NOMO-1 (cell line): ENCODE measurements around the gene MRPL38.
"Not testable (repeated sequence)": the region's sequence is repeated elsewhere in the genome, so short reads cannot be mapped to it uniquely, and the experiment has no call there.

ENCODE experiments used
- DNase-seq, 2 experiments: peaks; one replicate each; lab custom pipeline; 2025; ENCODE audit not compliant: unreplicated experiment in 2 of 2; lab: John Stamatoyannopoulos, UW

The MRPL38 gene

GRCh38 chr17:75876938-75877751, 27.5 kb downstream of the MRPL38 start:
- no peak for DNase-seq

- no peak for DNase-seq
These were observed 28.3 kb downstream of the MRPL38 start for GRCh38 chr17:75876190-75876937.

- DNase-seq: no peak
These were observed 28.8 kb downstream of the MRPL38 start for GRCh38 chr17:75875940-75876189.

GRCh38 chr17:75875182-75875939, 29.3 kb downstream of the MRPL38 start:
- DNase-seq: no peak

- no peak for DNase-seq
These were observed 30.1 kb downstream of the MRPL38 start for GRCh38 chr17:75874323-75875181.

- no peak for DNase-seq
These were observed 30.9 kb downstream of the MRPL38 start for GRCh38 chr17:75873587-75874322.

- DNase-seq: no peak
These were observed 32.0 kb downstream of the MRPL38 start for GRCh38 chr17:75872434-75873351.

GRCh38 chr17:75870228-75870627, 34.5 kb downstream of the MRPL38 start:
- DNase-seq: not testable (repeated sequence)

GRCh38 chr17:75869282-75870141, 35.2 kb downstream of the MRPL38 start:
- DNase-seq: no peak

- DNase-seq: not testable (repeated sequence)
These were observed 35.9 kb downstream of the MRPL38 start for GRCh38 chr17:75868730-75869281.

GRCh38 chr17:75865404-75866188, 39.1 kb downstream of the MRPL38 start:
- not testable (repeated sequence) for DNase-seq

GRCh38 chr17:75864887-75865286, 39.8 kb downstream of the MRPL38 start:
- not testable (repeated sequence) for DNase-seq

- DNase-seq: peak; percentile 24 to 26
These were observed 40.2 kb downstream of the MRPL38 start for GRCh38 chr17:75864448-75864871.

- DNase-seq: no peak
These were observed 42.8 kb downstream of the MRPL38 start for GRCh38 chr17:75861927-75862317.

GRCh38 chr17:75859358-75859757, 45.3 kb downstream of the MRPL38 start:
- not testable (repeated sequence) for DNase-seq

- DNase-seq: peak in 1 of 2 experiments; percentile 34
These were observed 48.5 kb downstream of the MRPL38 start for GRCh38 chr17:75856062-75856756.
